Measurements from ENCODE around the gene RPL12.

DNA sequence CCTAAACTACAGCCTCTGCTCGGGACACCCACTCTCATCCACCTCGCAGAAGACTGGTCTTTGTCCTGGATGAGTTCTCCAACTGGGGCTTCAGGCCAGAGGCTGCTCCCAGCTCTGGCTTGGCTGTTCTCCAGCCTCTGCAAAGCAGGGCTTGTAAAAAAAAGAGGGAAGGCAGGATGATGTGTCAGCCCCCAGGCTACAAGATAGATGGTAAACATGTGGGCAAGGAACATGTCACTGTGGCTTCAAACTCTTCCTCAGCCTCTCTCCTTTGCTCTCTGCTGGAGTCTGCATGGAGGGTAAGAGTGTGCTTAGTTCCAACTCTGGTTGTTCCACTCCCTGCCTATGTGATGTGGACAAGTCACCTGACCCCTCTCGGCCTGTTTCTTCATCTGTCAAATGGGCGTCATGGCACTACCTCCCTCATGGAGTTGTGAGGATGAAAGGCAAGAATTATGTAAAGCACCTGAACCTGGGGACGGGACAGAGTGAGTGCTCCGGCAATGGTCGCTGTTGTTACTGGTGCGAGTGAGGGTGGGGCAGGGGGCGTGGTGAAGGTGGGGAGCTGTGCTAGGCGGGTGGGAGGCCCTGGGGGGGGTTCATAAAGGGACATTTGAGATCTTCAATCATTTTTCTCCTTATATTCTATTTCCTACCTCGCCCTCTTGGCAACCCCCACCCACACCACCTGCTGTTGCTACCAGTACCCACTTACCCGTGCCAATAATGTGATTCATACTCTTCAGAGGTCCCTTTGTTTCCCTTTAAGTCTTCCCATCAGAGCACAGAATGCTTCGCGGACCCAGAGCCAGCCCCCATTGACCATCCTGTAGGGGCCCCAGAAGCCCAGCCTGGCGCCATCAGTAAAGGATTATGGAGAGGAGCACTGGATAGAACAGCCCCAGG, 33.8 kb downstream of the RPL12 start:
- TF ChIP-seq, protein P1, sequence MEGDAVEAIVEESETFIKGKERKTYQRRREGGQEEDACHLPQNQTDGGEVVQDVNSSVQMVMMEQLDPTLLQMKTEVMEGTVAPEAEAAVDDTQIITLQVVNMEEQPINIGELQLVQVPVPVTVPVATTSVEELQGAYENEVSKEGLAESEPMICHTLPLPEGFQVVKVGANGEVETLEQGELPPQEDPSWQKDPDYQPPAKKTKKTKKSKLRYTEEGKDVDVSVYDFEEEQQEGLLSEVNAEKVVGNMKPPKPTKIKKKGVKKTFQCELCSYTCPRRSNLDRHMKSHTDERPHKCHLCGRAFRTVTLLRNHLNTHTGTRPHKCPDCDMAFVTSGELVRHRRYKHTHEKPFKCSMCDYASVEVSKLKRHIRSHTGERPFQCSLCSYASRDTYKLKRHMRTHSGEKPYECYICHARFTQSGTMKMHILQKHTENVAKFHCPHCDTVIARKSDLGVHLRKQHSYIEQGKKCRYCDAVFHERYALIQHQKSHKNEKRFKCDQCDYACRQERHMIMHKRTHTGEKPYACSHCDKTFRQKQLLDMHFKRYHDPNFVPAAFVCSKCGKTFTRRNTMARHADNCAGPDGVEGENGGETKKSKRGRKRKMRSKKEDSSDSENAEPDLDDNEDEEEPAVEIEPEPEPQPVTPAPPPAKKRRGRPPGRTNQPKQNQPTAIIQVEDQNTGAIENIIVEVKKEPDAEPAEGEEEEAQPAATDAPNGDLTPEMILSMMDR (optimal IDR thresholded peaks at IDR 0.05 in 1 of 3, IDR thresholded peaks at IDR 0.05 in 1 of 3, conservative IDR thresholded peaks at IDR 0.05 in 1 of 3; ENCODE audit: extremely low read depth in 1 of 3, insufficient read depth in 2 of 3, low read length in 3 of 3): no peak
- no peak for TF ChIP-seq EZH2 (IDR thresholded peaks at IDR 0.05; ENCODE audit: low read length)
